T-helper 2 cell treated with Interferon-gamma antibody and Interleukin-4, amounts not matched to agents 5 μg/mL and 100 μg/mL, for 36 hours (primary cell): ENCODE data around the gene PLA2G4B.

Experiments used
- DNase-seq: peaks from one replicate; pipeline ENCODE4 v3.0.0; 2021; ENCODE audit warnings: low spot score
- H3K27ac Mint-ChIP-seq: one replicate; pipeline ENCODE4 v1.8.0; 2021; ENCODE audit warnings: mild to moderate bottlenecking, mixed read lengths
- H3K27me3 Mint-ChIP-seq: one replicate; pipeline ENCODE4 v1.8.0; 2021; ENCODE audit warnings: low read depth, mixed read lengths
- H3K36me3 Mint-ChIP-seq: one replicate; pipeline ENCODE4 v1.8.0; 2021; ENCODE audit warnings: low read depth, mixed read lengths
- H3K4me1 Mint-ChIP-seq: one replicate; pipeline ENCODE4 v1.8.0; 2021; ENCODE audit warnings: low read depth, mixed read lengths
- H3K4me3 Mint-ChIP-seq: one replicate; pipeline ENCODE4 v1.8.0; 2022; ENCODE audit warnings: mild to moderate bottlenecking, moderate library complexity, mixed read lengths
- H3K9me3 Mint-ChIP-seq: one replicate; pipeline ENCODE4 v1.8.0; 2021; ENCODE audit warnings: mixed read lengths

The PLA2G4B gene

GRCh38 chr15:41855261-41855961, 16.8 kb downstream of the PLA2G4B start:
- H3K4me1 Mint-ChIP-seq, result peaks cover 5% of the 10 kb centered on the region
- H3K9me3 Mint-ChIP-seq, result no peaks in the 10 kb centered on the region
- H3K4me3 Mint-ChIP-seq, result no peak overlapping the region
- no peaks in the 10 kb centered on the region for H3K36me3 Mint-ChIP-seq
- no peak for DNase-seq
- no peak overlapping the region for H3K27ac Mint-ChIP-seq
- no peaks in the 10 kb centered on the region for H3K27me3 Mint-ChIP-seq

- Mint-ChIP-seq H3K4me3 (no peak overlapping the region), H3K9me3 (no peaks in the 10 kb centered on the region), H3K4me1 (peaks cover 5% of the 10 kb centered on the region), H3K27ac (no peak overlapping the region), H3K27me3 (no peaks in the 10 kb centered on the region), H3K36me3 (no peaks in the 10 kb centered on the region)
- DNase-seq, result no peak
Observed at GRCh38 chr15:41856262-41856661, 17.6 kb downstream of the PLA2G4B start.

- Mint-ChIP-seq H3K9me3 (no peaks in the 10 kb centered on the region), H3K36me3 (no peaks in the 10 kb centered on the region), H3K27ac (no peak overlapping the region), H3K27me3 (no peaks in the 10 kb centered on the region), H3K4me1 (peaks cover 5% of the 10 kb centered on the region), H3K4me3 (no peak overlapping the region)
- DNase-seq, result no peak
Observed at GRCh38 chr15:41856716-41857115, 18.1 kb downstream of the PLA2G4B start.

GRCh38 chr15:41857316-41857715, 18.7 kb downstream of the PLA2G4B start:
- DNase-seq, result no peak
- peaks cover 5% of the 10 kb centered on the region for H3K4me1 Mint-ChIP-seq
- H3K27me3 Mint-ChIP-seq, result no peaks in the 10 kb centered on the region
- H3K9me3 Mint-ChIP-seq, result no peaks in the 10 kb centered on the region
- H3K4me3 Mint-ChIP-seq, result no peak overlapping the region
- H3K36me3 Mint-ChIP-seq, result no peaks in the 10 kb centered on the region
- H3K27ac Mint-ChIP-seq, result no peak overlapping the region

- Mint-ChIP-seq H3K27ac (no peak overlapping the region), H3K27me3 (peaks cover 3% of the 10 kb centered on the region), H3K4me3 (no peak overlapping the region), H3K36me3 (no peaks in the 10 kb centered on the region), H3K9me3 (no peaks in the 10 kb centered on the region), H3K4me1 (peaks cover 5% of the 10 kb centered on the region)
- no peak for DNase-seq
Observed at GRCh38 chr15:41858756-41859155, 20.1 kb downstream of the PLA2G4B start.

GRCh38 chr15:41860049-41860828, 21.6 kb downstream of the PLA2G4B start:
- Mint-ChIP-seq H3K4me1 (peaks cover 5% of the 10 kb centered on the region), H3K27me3 (peaks cover 3% of the 10 kb centered on the region), H3K27ac (no peak overlapping the region), H3K36me3 (no peaks in the 10 kb centered on the region), H3K9me3 (no peaks in the 10 kb centered on the region), H3K4me3 (no peak overlapping the region)
- DNase-seq, result no peak

- no peaks in the 10 kb centered on the region for H3K9me3 Mint-ChIP-seq
- H3K27me3 Mint-ChIP-seq, result peaks cover 3% of the 10 kb centered on the region
- H3K4me1 Mint-ChIP-seq, result peaks cover 5% of the 10 kb centered on the region
- no peak for DNase-seq
- no peak overlapping the region for H3K4me3 Mint-ChIP-seq
- H3K36me3 Mint-ChIP-seq, result no peaks in the 10 kb centered on the region
- no peak overlapping the region for H3K27ac Mint-ChIP-seq
Observed at GRCh38 chr15:41861736-41862356, 23.2 kb downstream of the PLA2G4B start.

- Mint-ChIP-seq H3K4me3 (no peak overlapping the region), H3K4me1 (peaks cover 5% of the 10 kb centered on the region)
- DNase-seq, result no peak
Observed at GRCh38 chr15:41862515-41863116, 24.0 kb downstream of the PLA2G4B start.

GRCh38 chr15:41865490-41866055, 26.9 kb downstream of the PLA2G4B start:
- DNase-seq, result no peak
- peaks cover 3% of the 10 kb centered on the region for H3K27me3 Mint-ChIP-seq
- no peak overlapping the region for H3K27ac Mint-ChIP-seq
- H3K9me3 Mint-ChIP-seq, result no peaks in the 10 kb centered on the region
- H3K36me3 Mint-ChIP-seq, result no peaks in the 10 kb centered on the region
- H3K4me3 Mint-ChIP-seq, result no peak overlapping the region
- H3K4me1 Mint-ChIP-seq, result peaks cover 2% of the 10 kb centered on the region

More at GRCh38 chr15:41862515-41863116, 24.0 kb downstream of the PLA2G4B start:
- Mint-ChIP-seq H3K27ac (no peak overlapping the region), H3K9me3 (no peaks in the 10 kb centered on the region), H3K36me3 (no peaks in the 10 kb centered on the region), H3K27me3 (peaks cover 3% of the 10 kb centered on the region)

GRCh38 chr15:41866263-41866703, 27.6 kb downstream of the PLA2G4B start:
- Mint-ChIP-seq H3K9me3 (no peaks in the 10 kb centered on the region), H3K27ac (no peak overlapping the region), H3K4me1 (peaks cover 4% of the 10 kb centered on the region), H3K27me3 (peaks cover 3% of the 10 kb centered on the region), H3K36me3 (no peaks in the 10 kb centered on the region), H3K4me3 (no peak overlapping the region)
- DNase-seq, result no peak

GRCh38 chr15:41866872-41867579, 28.4 kb downstream of the PLA2G4B start:
- Mint-ChIP-seq H3K27ac (no peak overlapping the region), H3K36me3 (no peaks in the 10 kb centered on the region), H3K9me3 (no peaks in the 10 kb centered on the region), H3K4me1 (peaks cover 4% of the 10 kb centered on the region), H3K27me3 (peaks cover 3% of the 10 kb centered on the region), H3K4me3 (no peak overlapping the region)
- no peak for DNase-seq

GRCh38 chr15:41868321-41868720, 29.7 kb downstream of the PLA2G4B start:
- H3K36me3 Mint-ChIP-seq, result no peaks in the 10 kb centered on the region
- H3K9me3 Mint-ChIP-seq, result no peaks in the 10 kb centered on the region
- no peaks in the 10 kb centered on the region for H3K27me3 Mint-ChIP-seq
- H3K27ac Mint-ChIP-seq, result no peak overlapping the region
- peaks cover 4% of the 10 kb centered on the region for H3K4me1 Mint-ChIP-seq
- no peak for DNase-seq
- H3K4me3 Mint-ChIP-seq, result no peak overlapping the region
